Gastrocnemius medialis (tissue), 4 donors: ENCODE measurements around the gene RGS19. TPM values are rescaled to one million over a fixed set of nuclear protein-coding genes. Genes with fewer than 3 reads are reported as not detected.

Experiments used
- ATAC-seq, 2 donors: fragments of 150-250 bp; one replicate each; pipeline ENCODE4 v1.9.1; 2016
- DNase-seq, 2 donors: peaks; one replicate each; pipeline ENCODE4 v3.0.0-alpha.2; 2019
- H3K27ac ChIP-seq, 4 donors: fragments of 200-600 bp; sonication (generic); 1 replicate in 1 of 4; 2 replicates in 3 of 4; pipeline ENCODE4 v1.5.1; 2016 to 2018; ENCODE audit warnings: mild to moderate bottlenecking in 2 of 4, moderate library complexity in 1 of 4
- H3K27me3 ChIP-seq, 3 donors: fragments of 200-600 bp; sonication (generic) in 2 of 3; 1 replicate in 1 of 3; 2 replicates in 2 of 3; pipeline versions ENCODE4 v1.5.1 to v1.6.0; 2016 to 2019; ENCODE audit warnings: mild to moderate bottlenecking in 1 of 3, moderate library complexity in 1 of 3
- H3K36me3 ChIP-seq, 2 donors: fragments of 200-600 bp; sonication (generic) in 1 of 2; one replicate each; pipeline ENCODE4 v1.5.1; 2017 to 2018
- H3K4me1 ChIP-seq, 2 donors: fragments of 200-600 bp; sonication (generic) in 1 of 2; one replicate each; pipeline ENCODE4 v1.5.1; 2016 to 2017; ENCODE audit warnings: mild to moderate bottlenecking in 2 of 2
- H3K4me3 ChIP-seq, 4 donors: fragments of 200-600 bp; sonication (generic) in 3 of 4; 1 replicate in 1 of 4; 2 replicates in 3 of 4; pipeline ENCODE4 v1.5.1; 2016 to 2019; ENCODE audit warnings: mild to moderate bottlenecking in 2 of 4
- H3K9me3 ChIP-seq, 3 donors: fragments of 200-600 bp; sonication (generic) in 2 of 3; 1 replicate in 1 of 3; 2 replicates in 2 of 3; pipeline ENCODE4 v1.5.1; 2016 to 2019
- POLR2A ChIP-seq, 2 donors: fragments of 450-650 bp; IDR thresholded peaks; one replicate each; pipeline ENCODE4 v1.6.1; 2017; ENCODE audit warnings: antibody characterized with exemption in 2 of 2, mild to moderate bottlenecking in 2 of 2, moderate library complexity in 2 of 2
- in situ Hi-C, 4 donors: fragments of 200-750 bp; cut with MboI; loops; one replicate each; pipeline versions ENCODE4 v1.15.0 to v1.8.0; 2017; ENCODE audit warnings: low sequenced_read_pairs in 4 of 4
- intact Hi-C: fragments of 100-400 bp; cut with DNase I; formaldehyde crosslinking; loops from one replicate; pipeline ENCODE4 v1.15.1; 2023; ENCODE audit warnings: low total_unique reads
- total RNA-seq, 4 donors: library from RNA; depleted of rRNA; stranded (reverse); fragments of >200 nt; gene quantifications; one replicate each; pipeline versions ENCODE4 v1.1.0 to v1.2.3, GENCODE V29; 2016
- TF ChIP-seq, protein P1 (sequence below), 5 experiments: fragments of 450-650 bp in 3 of 5; fragments of 200-600 bp in 2 of 5; sonication (generic) in 2 of 5; IDR thresholded peaks in 4 of 5; conservative IDR thresholded peaks in 1 of 5; 1 replicate in 4 of 5; 2 replicates in 1 of 5; pipeline ENCODE4 v1.5.1; 2016 to 2019; ENCODE audit warnings: antibody characterized with exemption in 5 of 5, mild to moderate bottlenecking in 3 of 5, moderate library complexity in 3 of 5

Gene RGS19
- total RNA-seq, 4 donors from 2014 or later: 0.92 to 7.7 (median 3.5) TPM

GRCh38 chr20:64035933-64036345 is 43.4 kb downstream of the RGS19 start, which contains the start of gene C20orf204:
Gene C20orf204, plus strand, starts transcription at chr20:64036182. Its CDS starts 142 bp downstream, at chr20:64036324.
- in situ Hi-C loops: no loop called here

GRCh38 chr20:64035066-64035932 is 44.0 kb downstream of the RGS19 start:
- intact Hi-C loops: no loop called here
- H3K36me3 ChIP-seq: peaks cover 0 to 35% of the 10 kb centered on the region in 2 donors
- peaks cover 27 to 32% (median 29%) of the 10 kb centered on the region in 3 donors for H3K27me3 ChIP-seq
- no peak overlapping the region for H3K27ac ChIP-seq
- H3K9me3 ChIP-seq: no peaks in the 10 kb centered on the region
- peaks cover 0 to 8% of the 10 kb centered on the region in 2 donors for H3K4me1 ChIP-seq
- in situ Hi-C loops: no loop called here
- TF ChIP-seq POLR2A (IDR thresholded peaks at IDR 0.05): no peak
- TF ChIP-seq, protein P1, sequence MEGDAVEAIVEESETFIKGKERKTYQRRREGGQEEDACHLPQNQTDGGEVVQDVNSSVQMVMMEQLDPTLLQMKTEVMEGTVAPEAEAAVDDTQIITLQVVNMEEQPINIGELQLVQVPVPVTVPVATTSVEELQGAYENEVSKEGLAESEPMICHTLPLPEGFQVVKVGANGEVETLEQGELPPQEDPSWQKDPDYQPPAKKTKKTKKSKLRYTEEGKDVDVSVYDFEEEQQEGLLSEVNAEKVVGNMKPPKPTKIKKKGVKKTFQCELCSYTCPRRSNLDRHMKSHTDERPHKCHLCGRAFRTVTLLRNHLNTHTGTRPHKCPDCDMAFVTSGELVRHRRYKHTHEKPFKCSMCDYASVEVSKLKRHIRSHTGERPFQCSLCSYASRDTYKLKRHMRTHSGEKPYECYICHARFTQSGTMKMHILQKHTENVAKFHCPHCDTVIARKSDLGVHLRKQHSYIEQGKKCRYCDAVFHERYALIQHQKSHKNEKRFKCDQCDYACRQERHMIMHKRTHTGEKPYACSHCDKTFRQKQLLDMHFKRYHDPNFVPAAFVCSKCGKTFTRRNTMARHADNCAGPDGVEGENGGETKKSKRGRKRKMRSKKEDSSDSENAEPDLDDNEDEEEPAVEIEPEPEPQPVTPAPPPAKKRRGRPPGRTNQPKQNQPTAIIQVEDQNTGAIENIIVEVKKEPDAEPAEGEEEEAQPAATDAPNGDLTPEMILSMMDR (IDR thresholded peaks at IDR 0.05 in 4 of 5, conservative IDR thresholded peaks at IDR 0.05 in 1 of 5): no peak
- H3K4me3 ChIP-seq: no peak overlapping the region
- ATAC-seq (no peak), DNase-seq (no peak)

More at GRCh38 chr20:64035933-64036345, 43.4 kb downstream of the RGS19 start, which contains the start of gene C20orf204:
- H3K4me1 ChIP-seq: peaks cover 0 to 8% of the 10 kb centered on the region in 2 donors
- no peak for DNase-seq
- no peak within 1 kb of the TSS for H3K4me3 ChIP-seq
- no peak within 1 kb of the TSS for H3K27ac ChIP-seq
- peaks cover 0 to 28% of the 10 kb centered on the region in 2 donors for H3K36me3 ChIP-seq
- H3K9me3 ChIP-seq: no peaks in the 10 kb centered on the region
- intact Hi-C loops: no loop called here
- TF ChIP-seq POLR2A (IDR thresholded peaks at IDR 0.05): no peak
- TF ChIP-seq, protein P1 (IDR thresholded peaks at IDR 0.05 in 4 of 5, conservative IDR thresholded peaks at IDR 0.05 in 1 of 5): no peak
- peaks cover 27 to 38% (median 35%) of the 10 kb centered on the region in 3 donors for H3K27me3 ChIP-seq
- ATAC-seq: no peak

DNA sequence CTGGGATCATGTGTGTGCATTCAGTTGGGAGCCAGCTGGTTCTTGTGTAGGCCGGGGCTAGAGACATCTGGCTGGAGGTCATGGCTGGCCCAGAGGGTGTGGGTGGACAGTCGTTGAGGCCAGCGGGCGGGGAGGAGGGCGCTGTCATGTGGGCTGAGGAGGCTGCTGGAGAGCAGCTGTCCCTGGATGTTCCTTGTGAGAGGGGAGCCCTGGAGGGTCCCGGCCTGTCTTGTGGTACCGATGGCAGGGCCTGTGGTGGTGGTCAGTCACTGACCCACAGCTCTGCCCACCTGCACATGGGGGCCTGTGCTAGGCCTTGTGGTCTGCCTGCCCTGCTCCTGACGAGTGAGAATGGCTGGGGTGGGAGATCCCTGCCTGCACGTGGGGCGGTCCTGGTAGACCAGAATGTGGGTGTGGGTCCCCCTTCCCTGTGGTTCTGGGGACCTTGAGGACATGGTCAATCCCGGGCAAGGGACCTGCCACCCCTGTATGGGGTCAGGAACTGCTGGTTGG is 45.3 kb downstream of the RGS19 start:
- no peak for DNase-seq

DNA sequence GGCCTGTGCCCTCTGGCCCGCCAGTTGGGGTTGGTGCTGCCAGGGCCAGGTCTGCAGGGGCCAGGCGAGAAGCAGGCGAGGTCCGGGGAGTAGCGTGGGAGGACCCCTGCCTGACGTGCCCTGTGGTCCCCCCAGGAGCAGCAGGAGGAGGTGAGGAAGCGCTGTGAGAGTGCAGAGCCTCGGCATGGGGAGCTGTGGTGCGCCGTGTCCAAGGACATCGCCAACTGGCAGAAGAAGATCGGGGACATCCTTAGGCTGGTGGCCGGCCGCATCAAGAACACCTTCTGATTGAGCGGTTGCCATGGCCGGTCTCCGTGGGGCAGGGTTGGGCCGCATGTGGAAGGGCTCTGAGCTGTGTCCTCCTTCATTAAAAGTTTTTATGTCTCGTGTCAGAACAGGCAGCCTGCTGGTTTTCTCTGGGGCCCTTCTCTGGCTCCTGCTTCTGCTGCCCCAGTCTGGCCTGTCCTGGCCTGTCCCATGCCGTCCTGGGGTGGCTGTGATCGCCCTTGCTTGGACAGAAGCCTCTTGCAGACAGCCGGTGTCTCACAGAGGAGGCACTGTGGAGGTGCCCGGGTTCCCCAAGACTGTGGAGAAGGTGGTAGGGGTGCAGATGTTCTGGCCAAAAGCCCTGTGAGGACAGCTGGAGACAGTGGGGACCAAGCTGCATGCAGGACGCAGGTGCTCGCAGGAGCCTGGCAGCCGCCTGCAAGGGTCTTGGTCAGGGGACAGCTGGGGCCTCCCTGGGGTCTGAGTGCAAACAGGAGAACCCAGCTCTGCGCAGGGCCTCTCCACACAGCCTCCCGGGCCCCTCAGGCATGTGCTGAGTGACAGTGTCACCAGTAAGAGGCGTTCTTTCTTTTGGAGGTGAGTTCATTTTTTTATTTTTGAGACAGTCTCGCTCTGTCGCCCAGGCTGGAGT is 46.4 kb downstream of the RGS19 start:
- intact Hi-C loops (no loop called here), in situ Hi-C loops (no loop called here)
- TF ChIP-seq POLR2A (IDR thresholded peaks at IDR 0.05): no peak
- TF ChIP-seq, protein P1 (IDR thresholded peaks at IDR 0.05 in 4 of 5, conservative IDR thresholded peaks at IDR 0.05 in 1 of 5): no peak
- Histone ChIP-seq H3K9me3 (no peaks in the 10 kb centered on the region), H3K36me3 (peaks cover 0 to 58% of the 10 kb centered on the region in 2 donors), H3K4me3 (no peak overlapping the region), H3K27me3 (peaks cover 12 to 14% (median 14%) of the 10 kb centered on the region in 3 donors), H3K4me1 (no peaks in the 10 kb centered on the region), H3K27ac (no peak overlapping the region)
- DNase-seq (no peak), ATAC-seq (no peak)

More for the DNA sequence above, 45.3 kb downstream of the RGS19 start:
- Histone ChIP-seq H3K36me3 (peaks cover 0 to 47% of the 10 kb centered on the region in 2 donors), H3K27ac (no peak overlapping the region), H3K9me3 (no peaks in the 10 kb centered on the region), H3K27me3 (peaks cover 17 to 23% (median 17%) of the 10 kb centered on the region in 3 donors), H3K4me3 (no peak overlapping the region), H3K4me1 (peaks cover 0 to 4% of the 10 kb centered on the region in 2 donors)
- no peak for TF ChIP-seq POLR2A (IDR thresholded peaks at IDR 0.05)
- TF ChIP-seq, protein P1 (IDR thresholded peaks at IDR 0.05 in 4 of 5, conservative IDR thresholded peaks at IDR 0.05 in 1 of 5): no peak
- in situ Hi-C loops (no loop called here), intact Hi-C loops (no loop called here)
- no peak for ATAC-seq
